ENCODE results near the gene CIAO1.

CIAO1 gene

GRCh38 chr2:96240341-96241038 is 25.5 kb upstream of the CIAO1 start:
- no peak for TF ChIP-seq CTCF (IDR thresholded peaks at IDR 0.05)
- Histone ChIP-seq H3K27ac (no peak overlapping the region), H3K4me1 (no peaks in the 10 kb centered on the region), H3K36me3 (peaks cover 0 to 11% (median 10%) of the 10 kb centered on the region in 3 donors), H3K9me3 (no peaks in the 10 kb centered on the region), H3K27me3 (no peaks in the 10 kb centered on the region), H3K4me3 (no peak overlapping the region)
- intact Hi-C loops (cut with DNase I; ENCODE audit: low total_unique reads), result no loop called here
- no peak for DNase-seq

- no peaks in the 10 kb centered on the region for H3K4me1 ChIP-seq
- H3K9me3 ChIP-seq, result no peaks in the 10 kb centered on the region
- DNase-seq, result no peak
- no peak overlapping the region for H3K4me3 ChIP-seq
- TF ChIP-seq CTCF (IDR thresholded peaks at IDR 0.05), result no peak
- H3K36me3 ChIP-seq, result peaks cover 0 to 11% (median 10%) of the 10 kb centered on the region in 3 donors
- no peaks in the 10 kb centered on the region for H3K27me3 ChIP-seq
- intact Hi-C loops (cut with DNase I; ENCODE audit: low total_unique reads), result no loop called here
- no peak overlapping the region for H3K27ac ChIP-seq
These were observed 24.8 kb upstream of the CIAO1 start for GRCh38 chr2:96241227-96241626.

GRCh38 chr2:96241900-96242611 is 24.0 kb upstream of the CIAO1 start:
- peak in 1 of 2 donors; percentile 47 for DNase-seq
- Histone ChIP-seq H3K4me3 (no peak overlapping the region), H3K9me3 (no peaks in the 10 kb centered on the region), H3K36me3 (peaks cover 0 to 11% (median 10%) of the 10 kb centered on the region in 3 donors), H3K4me1 (no peaks in the 10 kb centered on the region), H3K27ac (peak overlapping the region in 1 of 2 donors; percentile 13), H3K27me3 (no peaks in the 10 kb centered on the region)
- intact Hi-C loops (cut with DNase I; ENCODE audit: low total_unique reads), result no loop called here
- TF ChIP-seq CTCF (IDR thresholded peaks at IDR 0.05), result no peak

- TF ChIP-seq CTCF (IDR thresholded peaks at IDR 0.05), result no peak
- intact Hi-C loops (cut with DNase I; ENCODE audit: low total_unique reads), result no loop called here
- Histone ChIP-seq H3K27me3 (no peaks in the 10 kb centered on the region), H3K27ac (no peak overlapping the region), H3K36me3 (peaks cover 0 to 11% (median 10%) of the 10 kb centered on the region in 3 donors), H3K4me3 (no peak overlapping the region), H3K4me1 (no peaks in the 10 kb centered on the region), H3K9me3 (no peaks in the 10 kb centered on the region)
- no peak for DNase-seq
These were observed 22.2 kb upstream of the CIAO1 start for GRCh38 chr2:96243843-96244242.

- intact Hi-C loops (cut with DNase I; ENCODE audit: low total_unique reads), result no loop called here
- Histone ChIP-seq H3K27ac (no peak overlapping the region), H3K27me3 (no peaks in the 10 kb centered on the region), H3K9me3 (no peaks in the 10 kb centered on the region), H3K4me1 (peaks cover 0 to 19% (median 15%) of the 10 kb centered on the region in 4 donors), H3K36me3 (peaks cover 0 to 3% (median 0%) of the 10 kb centered on the region in 3 donors), H3K4me3 (no peak overlapping the region)
- no peak for DNase-seq
- no peak for TF ChIP-seq CTCF (IDR thresholded peaks at IDR 0.05)
These were observed 20.2 kb upstream of the CIAO1 start for GRCh38 chr2:96245609-96246390.
